MM.1S (cell line): Measurements from ENCODE around the gene MSRB1.

Experiments used
- DNase-seq: peaks from one replicate; pipeline ENCODE4 v3.0.0-alpha.2; 2015
- H2AFZ ChIP-seq: fragments of 300-600 bp; sonication (generic); 2 replicates; pipeline ENCODE4 v1.6.0; 2016; ENCODE audit warnings: antibody characterized with exemption, low read length
- H3F3A ChIP-seq: fragments of 300-600 bp; sonication (generic); 2 replicates; pipeline ENCODE4 v1.6.1; 2016; ENCODE audit warnings: mild to moderate bottlenecking, antibody characterized with exemption, low read length, moderate library complexity, mixed read lengths; ENCODE audit not compliant: insufficient read depth
- H3K27ac ChIP-seq: fragments of 300-600 bp; sonication (generic); 2 replicates; pipeline ENCODE4 v1.5.1; 2016; ENCODE audit warnings: mild to moderate bottlenecking, low read length
- H3K27me3 ChIP-seq: fragments of 300-600 bp; sonication (generic); replicated peaks from 2 replicates; pipeline ENCODE4 v1.6.0; 2016; ENCODE audit warnings: low read length; ENCODE audit not compliant: insufficient read depth
- H3K36me3 ChIP-seq: fragments of 300-600 bp; sonication (generic); replicated peaks from 2 replicates; pipeline ENCODE4 v1.6.1; 2016; ENCODE audit warnings: mild to moderate bottlenecking, low read length, mixed read lengths; ENCODE audit not compliant: insufficient read depth
- H3K4me1 ChIP-seq: fragments of 300-600 bp; sonication (generic); 2 replicates; pipeline ENCODE4 v1.6.1; 2016; ENCODE audit warnings: low read length, mixed read lengths
- H3K4me2 ChIP-seq: fragments of 300-600 bp; sonication (generic); 2 replicates; pipeline ENCODE4 v1.6.0; 2016; ENCODE audit warnings: low read depth, low read length
- H3K4me3 ChIP-seq: fragments of 300-600 bp; sonication (generic); 2 replicates; pipeline ENCODE4 v1.5.1; 2016; ENCODE audit warnings: low read length, mixed read lengths
- H3K79me2 ChIP-seq: fragments of 300-600 bp; sonication (generic); 2 replicates; pipeline ENCODE4 v1.6.1; 2016; ENCODE audit warnings: mixed run types, low read length, mixed read lengths
- H3K9ac ChIP-seq: fragments of 300-600 bp; sonication (generic); 2 replicates; pipeline ENCODE4 v1.6.1; 2016; ENCODE audit warnings: low read length, mixed read lengths
- H3K9me2 ChIP-seq: fragments of 300-600 bp; sonication (generic); replicated peaks from 2 replicates; pipeline ENCODE4 v1.6.1; 2016; ENCODE audit warnings: mild to moderate bottlenecking, low read length, mixed read lengths; ENCODE audit not compliant: insufficient read depth
- H3K9me3 ChIP-seq: fragments of 300-600 bp; sonication (generic); replicated peaks from 2 replicates; pipeline ENCODE4 v1.6.1; 2016; ENCODE audit warnings: mild to moderate bottlenecking, low read length, mixed read lengths; ENCODE audit not compliant: insufficient read depth
- H4K20me1 ChIP-seq: fragments of 300-600 bp; sonication (generic); 2 replicates; pipeline ENCODE4 v1.6.1; 2016; ENCODE audit warnings: mild to moderate bottlenecking, low read length, moderate library complexity, mixed read lengths; ENCODE audit not compliant: insufficient read depth
- CTCF ChIP-seq: fragments of 300-600 bp; sonication (generic); IDR thresholded peaks from 2 replicates; pipeline ENCODE4 v1.5.1; 2016; ENCODE audit warnings: antibody characterized with exemption, low read length, mixed read lengths
- EZH2 ChIP-seq: fragments of 300-600 bp; sonication (generic); optimal IDR thresholded peaks from 2 replicates; pipeline ENCODE3; 2017; ENCODE audit warnings: low read depth, mild to moderate bottlenecking, antibody characterized with exemption, low read length, mixed read lengths
- EZH2phosphoT487 ChIP-seq: fragments of 300-600 bp; sonication (generic); IDR thresholded peaks from 2 replicates; pipeline ENCODE4 v1.6.1; 2018; ENCODE audit warnings: antibody characterized with exemption, low read length

MSRB1 gene

GRCh38 chr16:1924095-1924494, 18.9 kb downstream of the MSRB1 start:
- no peak overlapping the region for H2AFZ ChIP-seq
- no peaks in the 10 kb centered on the region for H3F3A ChIP-seq
- no peak for DNase-seq
- no peaks in the 10 kb centered on the region for H3K9me2 ChIP-seq
- no peaks in the 10 kb centered on the region for H3K9me3 ChIP-seq
- no peak overlapping the region for H3K9ac ChIP-seq
- no peak overlapping the region for H3K4me2 ChIP-seq
- H4K20me1 ChIP-seq = no peaks in the 10 kb centered on the region
- TF ChIP-seq EZH2phosphoT487 (no peak), EZH2 (no peak), CTCF (no peak)
- no peaks in the 10 kb centered on the region for H3K4me1 ChIP-seq
- no peak overlapping the region for H3K27ac ChIP-seq
- peaks cover 54% of the 10 kb centered on the region for H3K27me3 ChIP-seq
- no peaks in the 10 kb centered on the region for H3K36me3 ChIP-seq
- H3K4me3 ChIP-seq = no peak overlapping the region
- H3K79me2 ChIP-seq = no peaks in the 10 kb centered on the region

GRCh38 chr16:1923299-1924034, 19.5 kb downstream of the MSRB1 start:
- DNase-seq = no peak
- Histone ChIP-seq H4K20me1 (no peaks in the 10 kb centered on the region), H3K79me2 (no peaks in the 10 kb centered on the region), H3K4me3 (no peak overlapping the region), H3K4me2 (no peak overlapping the region), H2AFZ (no peak overlapping the region), H3K4me1 (no peaks in the 10 kb centered on the region), H3K27me3 (peaks cover 60% of the 10 kb centered on the region), H3K27ac (no peak overlapping the region), H3K9ac (no peak overlapping the region), H3K9me2 (no peaks in the 10 kb centered on the region), H3K36me3 (no peaks in the 10 kb centered on the region), H3K9me3 (no peaks in the 10 kb centered on the region), H3F3A (no peaks in the 10 kb centered on the region)
- TF ChIP-seq EZH2 (no peak), EZH2phosphoT487 (no peak), CTCF (0 out of 2 replicates have a peak, but pooled peaks have one; percentile 10)

DNA sequence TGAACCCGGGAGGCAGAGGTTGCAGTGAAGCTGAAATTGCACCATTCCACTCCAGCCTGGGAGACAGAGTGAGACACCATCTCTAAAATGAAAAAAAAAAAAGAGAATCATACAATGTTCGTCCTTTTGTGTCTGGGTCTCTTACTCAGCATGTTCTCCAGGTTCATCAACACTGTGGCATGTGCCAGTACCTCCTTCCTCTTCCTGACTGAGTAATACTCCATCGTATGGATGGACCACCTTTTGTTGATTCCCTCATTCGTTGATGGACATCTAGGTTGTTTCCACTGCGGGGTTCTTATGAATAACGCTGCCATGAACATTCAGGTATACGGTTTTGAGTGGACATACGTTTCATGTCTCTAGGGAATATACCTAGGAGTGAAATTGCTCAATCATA, 20.6 kb downstream of the MSRB1 start:
- H3K79me2 ChIP-seq = no peaks in the 10 kb centered on the region
- H3K4me2 ChIP-seq = no peak overlapping the region
- H3K4me1 ChIP-seq = no peaks in the 10 kb centered on the region
- no peaks in the 10 kb centered on the region for H3F3A ChIP-seq
- H3K27me3 ChIP-seq = peaks cover 66% of the 10 kb centered on the region
- no peak overlapping the region for H3K27ac ChIP-seq
- H3K9ac ChIP-seq = no peak overlapping the region
- H3K4me3 ChIP-seq = no peak overlapping the region
- no peaks in the 10 kb centered on the region for H3K9me3 ChIP-seq
- DNase-seq = no peak
- H3K9me2 ChIP-seq = no peaks in the 10 kb centered on the region
- no peak overlapping the region for H2AFZ ChIP-seq
- no peaks in the 10 kb centered on the region for H3K36me3 ChIP-seq
- H4K20me1 ChIP-seq = no peaks in the 10 kb centered on the region
- TF ChIP-seq EZH2phosphoT487 (no peak), EZH2 (no peak), CTCF (no peak)
